HCT116 (cell line): ENCODE data around the gene MAML3.

ENCODE experiments used
- CTCF ChIP-seq, 3 experiments: fragments of 200-600 bp in 1 of 3; sonication (generic) in 1 of 3; IDR thresholded peaks in 2 of 3; conservative IDR thresholded peaks in 1 of 3; 2 replicates each; pipeline ENCODE4 v1.5.1; 2012 to 2017; ENCODE audit warnings: low read depth in 2 of 3, low read length in 2 of 3, antibody characterized with exemption in 1 of 3, borderline replicate concordance in 1 of 3, control low read depth in 1 of 3, mild to moderate bottlenecking in 1 of 3, mixed read lengths in 1 of 3, mixed run types in 1 of 3, moderate library complexity in 1 of 3; ENCODE audit not compliant: insufficient read depth in 1 of 3
- EGR1 ChIP-seq: IDR thresholded peaks from 2 replicates; pipeline ENCODE4 v1.6.1; 2012; ENCODE audit warnings: low read depth
- ELF1 ChIP-seq: IDR thresholded peaks from 2 replicates; pipeline ENCODE4 v1.6.1; 2012; ENCODE audit warnings: low read depth, borderline replicate concordance
- EZH2 ChIP-seq: fragments of 200-600 bp; sonication (generic); IDR thresholded peaks from 2 replicates; pipeline ENCODE4 v1.6.1; 2017; ENCODE audit warnings: antibody characterized with exemption, mixed run types
- POLR2AphosphoS5 ChIP-seq: IDR thresholded peaks from 2 replicates; pipeline ENCODE4 v1.6.1; 2011; ENCODE audit warnings: mild to moderate bottlenecking, low read depth, low read length, moderate library complexity
- RAD21 ChIP-seq: IDR thresholded peaks from 2 replicates; pipeline ENCODE4 v1.6.1; 2012; ENCODE audit warnings: low read depth, mild to moderate bottlenecking
- ZNF274 ChIP-seq: fragments of 200-500 bp; sonication (Bioruptor generic); IDR thresholded peaks from 2 replicates; pipeline ENCODE4 v1.6.1; 2014; ENCODE audit warnings: mild to moderate bottlenecking, low read depth, low read length, inconsistent platforms
- TF ChIP-seq, protein P1 (sequence below): IDR thresholded peaks from 2 replicates; pipeline ENCODE4 v1.6.1; 2012

GRCh38 chr4:140000232-140000631, 153.8 kb downstream of the MAML3 start:
- TF ChIP-seq ZNF274 (no peak), EGR1 (no peak), CTCF (IDR thresholded peaks at IDR 0.05 in 2 of 3, conservative IDR thresholded peaks at IDR 0.05 in 1 of 3; ENCODE audit: borderline replicate concordance in 1 of 3, insufficient read depth in 1 of 3, low read depth in 2 of 3, low read length in 2 of 3) (no peak), EZH2 (no peak), POLR2AphosphoS5 (no peak), RAD21 (no peak), ELF1 (no peak)
- TF ChIP-seq, protein P1, sequence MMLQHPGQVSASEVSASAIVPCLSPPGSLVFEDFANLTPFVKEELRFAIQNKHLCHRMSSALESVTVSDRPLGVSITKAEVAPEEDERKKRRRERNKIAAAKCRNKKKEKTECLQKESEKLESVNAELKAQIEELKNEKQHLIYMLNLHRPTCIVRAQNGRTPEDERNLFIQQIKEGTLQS, result no peak
